Brain microvascular endothelial cell (primary cell): ENCODE data around the gene CDH4.
"Not testable (repeated sequence)": the region's sequence is repeated elsewhere in the genome, so short reads cannot be mapped to it uniquely, and the experiment has no call there.

Experiments used
- DNase-seq: peaks from one replicate; pipeline ENCODE4 v3.0.0-alpha.2; 2020
- H3K27ac ChIP-seq: fragments of 250-450 bp; sonication (Bioruptor Pico); 2 replicates; pipeline ENCODE4 v1.5.1; 2020; ENCODE audit warnings: mild to moderate bottlenecking, moderate library complexity
- H3K27me3 ChIP-seq: fragments of 250-450 bp; sonication (Bioruptor Pico); replicated peaks from 2 replicates; pipeline ENCODE4 v1.5.1; 2020; ENCODE audit warnings: mild to moderate bottlenecking
- H3K36me3 ChIP-seq: fragments of 250-450 bp; sonication (Bioruptor Pico); replicated peaks from 2 replicates; pipeline ENCODE4 v1.5.1; 2020; ENCODE audit warnings: mild to moderate bottlenecking
- H3K4me3 ChIP-seq: 2 replicates; pipeline ENCODE4 v1.5.1; 2011; ENCODE audit warnings: low read depth, mild to moderate bottlenecking, control low read depth, low read length, moderate library complexity
- in situ Hi-C: cut with HindIII; loops from 2 replicates; pipeline ENCODE4 v1.10.0; 2017; ENCODE audit warnings: low sequenced_read_pairs, low pct_ligation_motif_present
- TF ChIP-seq, protein P1 (sequence below): IDR thresholded peaks from 2 replicates; pipeline ENCODE4 v1.5.1; 2011; ENCODE audit warnings: low read depth, mild to moderate bottlenecking, moderate library complexity, low read length, control low read depth, inconsistent platforms; ENCODE audit errors: missing control alignments

Gene CDH4

DNA sequence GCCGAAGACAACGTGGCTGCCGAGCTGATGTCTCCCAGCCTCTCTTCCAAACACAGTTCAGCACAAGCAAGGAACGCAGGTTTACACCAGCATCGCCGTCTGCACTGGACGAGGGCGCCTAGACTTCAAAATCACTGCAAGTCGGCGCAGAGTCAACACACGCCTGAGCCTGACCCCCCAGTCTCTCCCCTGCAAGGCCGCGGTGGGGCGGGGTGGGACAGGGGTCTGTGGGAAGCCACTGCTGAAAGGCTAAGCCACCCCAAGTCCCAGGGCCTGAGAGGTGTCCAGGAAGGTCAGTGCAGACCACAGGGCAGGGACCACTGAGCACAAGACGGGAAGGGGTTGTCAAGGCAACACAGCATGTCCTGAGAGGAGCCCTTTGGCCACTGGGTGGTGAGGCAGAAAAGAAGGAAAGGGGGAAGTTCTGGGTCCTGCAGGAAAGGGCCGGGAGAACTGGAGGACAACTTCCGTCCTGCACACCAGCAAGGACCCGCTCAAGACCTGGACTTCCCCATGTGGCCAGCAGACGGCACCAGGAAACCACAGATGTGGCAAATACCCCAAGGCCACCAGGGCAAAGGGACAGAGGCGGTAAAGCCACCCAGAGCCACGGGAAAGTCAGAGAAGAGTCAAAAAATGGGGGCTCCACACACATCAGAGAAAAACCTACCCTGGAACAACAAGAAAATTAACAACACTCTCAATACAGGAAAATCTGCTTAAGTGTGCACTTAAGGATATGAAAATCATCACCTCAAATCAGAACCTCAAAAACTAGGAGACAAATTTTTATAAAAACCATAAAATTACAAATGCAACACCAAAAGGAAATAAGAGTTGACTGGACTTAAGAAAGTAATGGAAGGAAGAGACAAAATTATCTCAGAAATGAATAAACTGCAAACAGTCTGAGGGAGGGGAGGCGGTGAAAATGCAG, 728.9 kb downstream of the CDH4 start:
- H3K27ac ChIP-seq = no peak overlapping the region
- no peak overlapping the region for H3K4me3 ChIP-seq
- H3K36me3 ChIP-seq = no peaks in the 10 kb centered on the region
- no peaks in the 10 kb centered on the region for H3K27me3 ChIP-seq
- in situ Hi-C loops = no loop called here
- DNase-seq = peak; percentile 50
- TF ChIP-seq, protein P1, sequence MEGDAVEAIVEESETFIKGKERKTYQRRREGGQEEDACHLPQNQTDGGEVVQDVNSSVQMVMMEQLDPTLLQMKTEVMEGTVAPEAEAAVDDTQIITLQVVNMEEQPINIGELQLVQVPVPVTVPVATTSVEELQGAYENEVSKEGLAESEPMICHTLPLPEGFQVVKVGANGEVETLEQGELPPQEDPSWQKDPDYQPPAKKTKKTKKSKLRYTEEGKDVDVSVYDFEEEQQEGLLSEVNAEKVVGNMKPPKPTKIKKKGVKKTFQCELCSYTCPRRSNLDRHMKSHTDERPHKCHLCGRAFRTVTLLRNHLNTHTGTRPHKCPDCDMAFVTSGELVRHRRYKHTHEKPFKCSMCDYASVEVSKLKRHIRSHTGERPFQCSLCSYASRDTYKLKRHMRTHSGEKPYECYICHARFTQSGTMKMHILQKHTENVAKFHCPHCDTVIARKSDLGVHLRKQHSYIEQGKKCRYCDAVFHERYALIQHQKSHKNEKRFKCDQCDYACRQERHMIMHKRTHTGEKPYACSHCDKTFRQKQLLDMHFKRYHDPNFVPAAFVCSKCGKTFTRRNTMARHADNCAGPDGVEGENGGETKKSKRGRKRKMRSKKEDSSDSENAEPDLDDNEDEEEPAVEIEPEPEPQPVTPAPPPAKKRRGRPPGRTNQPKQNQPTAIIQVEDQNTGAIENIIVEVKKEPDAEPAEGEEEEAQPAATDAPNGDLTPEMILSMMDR = peak; percentile 89

GRCh38 chr20:61981691-61982090, 729.6 kb downstream of the CDH4 start:
- H3K27ac ChIP-seq, H3K27me3 ChIP-seq, H3K4me3 ChIP-seq, in situ Hi-C loops, DNase-seq, H3K36me3 ChIP-seq: not testable (repeated sequence)

DNA sequence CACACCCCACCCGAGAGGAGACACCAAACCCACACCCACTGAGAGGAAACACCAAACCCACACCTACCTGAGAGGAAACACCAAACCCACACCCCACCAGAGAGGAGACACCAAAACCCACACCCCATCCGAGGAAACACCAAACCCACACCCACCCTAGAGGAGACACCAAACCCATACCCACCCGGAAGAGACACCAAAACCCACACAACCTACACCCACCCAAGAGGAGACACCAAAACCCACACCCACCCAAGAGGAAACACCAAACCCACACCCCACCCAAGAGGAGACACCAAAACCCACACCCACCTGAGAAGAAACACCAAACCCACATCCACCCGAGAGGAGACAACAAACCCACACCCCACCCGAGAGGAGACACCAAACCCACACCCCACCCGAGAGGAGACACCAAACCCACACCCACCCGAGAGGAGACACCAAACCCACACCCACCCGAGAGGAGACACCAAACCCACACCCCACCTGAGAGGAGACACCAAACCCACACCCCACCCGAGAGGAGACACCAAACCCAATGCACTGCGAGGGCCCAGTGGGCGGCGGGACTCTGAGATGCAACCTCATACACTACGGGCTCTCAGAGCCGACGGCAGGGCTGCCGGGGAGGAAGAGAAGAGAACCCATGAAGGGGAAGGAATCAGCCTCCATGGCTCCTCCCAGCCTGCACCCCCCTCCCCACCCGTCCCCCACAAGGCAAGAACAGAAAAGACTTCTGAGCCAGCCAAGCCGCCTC, 730.3 kb downstream of the CDH4 start:
- peaks cover 2% of the 10 kb centered on the region for H3K36me3 ChIP-seq
- H3K27ac ChIP-seq = no peak overlapping the region
- in situ Hi-C loops = no loop called here
- DNase-seq = no peak
- TF ChIP-seq, protein P1 = no peak
- no peaks in the 10 kb centered on the region for H3K27me3 ChIP-seq
- no peak overlapping the region for H3K4me3 ChIP-seq

- peaks cover 4% of the 10 kb centered on the region for H3K36me3 ChIP-seq
- no peak for DNase-seq
Observed at GRCh38 chr20:61982951-61983315, 730.9 kb downstream of the CDH4 start.

DNA sequence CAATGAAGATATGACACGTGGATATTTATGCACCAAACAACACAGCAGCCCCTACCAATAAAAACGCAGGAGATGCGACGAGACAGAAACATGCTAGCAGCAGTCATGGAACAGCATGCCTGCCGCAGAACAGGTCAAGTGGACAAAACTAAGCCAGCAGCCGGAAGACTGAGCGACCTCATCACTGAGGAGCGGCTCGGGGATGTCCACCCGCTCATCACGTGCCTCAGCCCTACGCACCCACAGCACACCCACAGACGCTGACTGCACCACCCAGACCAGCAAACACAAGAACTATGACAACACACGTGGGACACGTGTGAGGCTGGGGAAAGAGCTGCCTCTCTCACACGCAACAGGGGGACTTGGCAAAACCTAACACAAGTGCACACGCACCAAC, 731.9 kb downstream of the CDH4 start:
- no peak overlapping the region for H3K27ac ChIP-seq
- in situ Hi-C loops = no loop called here
- TF ChIP-seq, protein P1 = no peak
- no peak for DNase-seq
- no peaks in the 10 kb centered on the region for H3K27me3 ChIP-seq
- H3K4me3 ChIP-seq = no peak overlapping the region
- H3K36me3 ChIP-seq = peaks cover 4% of the 10 kb centered on the region

More at GRCh38 chr20:61982951-61983315, 730.9 kb downstream of the CDH4 start:
- in situ Hi-C loops = no loop called here
- H3K4me3 ChIP-seq = no peak overlapping the region
- no peaks in the 10 kb centered on the region for H3K27me3 ChIP-seq
- TF ChIP-seq, protein P1 = no peak
- H3K27ac ChIP-seq = no peak overlapping the region

- H3K36me3 ChIP-seq, in situ Hi-C loops, DNase-seq, H3K4me3 ChIP-seq, H3K27me3 ChIP-seq, H3K27ac ChIP-seq: not testable (repeated sequence)
Observed at GRCh38 chr20:61984431-61984830, 732.4 kb downstream of the CDH4 start.
